Measurements from ENCODE around the gene RHOBTB1. TPM values are rescaled to one million over a fixed set of nuclear protein-coding genes. Genes with fewer than 3 reads are reported as not detected.

The RHOBTB1 gene
- total RNA-seq, 1 experiment from 2014 or later: 14.8 TPM

- DNase-seq (ENCODE audit: extremely low read depth, low read depth): no peak
Measured at GRCh38 chr10:60965696-60966095, 21.7 kb upstream of the RHOBTB1 start.

GRCh38 chr10:60964257-60965235, 20.6 kb upstream of the RHOBTB1 start:
- peak; percentile 86 for DNase-seq (ENCODE audit: extremely low read depth, low read depth)

GRCh38 chr10:60963441-60964256, 19.7 kb upstream of the RHOBTB1 start:
- DNase-seq (ENCODE audit: extremely low read depth, low read depth): no peak

GRCh38 chr10:60962946-60963345, 19.0 kb upstream of the RHOBTB1 start:
- DNase-seq (ENCODE audit: extremely low read depth, low read depth): no peak

GRCh38 chr10:60960913-60961312, 16.9 kb upstream of the RHOBTB1 start:
- no peak for DNase-seq (ENCODE audit: extremely low read depth, low read depth)

GRCh38 chr10:60960031-60960430, 16.0 kb upstream of the RHOBTB1 start:
- DNase-seq (ENCODE audit: extremely low read depth, low read depth): no peak

GRCh38 chr10:60958892-60959601, 15.1 kb upstream of the RHOBTB1 start:
- no peak for DNase-seq (ENCODE audit: extremely low read depth, low read depth)

- no peak for DNase-seq (ENCODE audit: extremely low read depth, low read depth)
Measured at GRCh38 chr10:60957667-60958221, 13.8 kb upstream of the RHOBTB1 start.

GRCh38 chr10:60955957-60956425, 12.0 kb upstream of the RHOBTB1 start:
- DNase-seq (ENCODE audit: extremely low read depth, low read depth): peak; percentile 65

GRCh38 chr10:60955316-60955715, 11.3 kb upstream of the RHOBTB1 start:
- DNase-seq (ENCODE audit: extremely low read depth, low read depth): no peak

- DNase-seq (ENCODE audit: extremely low read depth, low read depth): no peak
Measured at GRCh38 chr10:60954035-60954434, 10.1 kb upstream of the RHOBTB1 start.

GRCh38 chr10:60953420-60953819, 9.4 kb upstream of the RHOBTB1 start:
- no peak for DNase-seq (ENCODE audit: extremely low read depth, low read depth)

- DNase-seq (ENCODE audit: extremely low read depth, low read depth): no peak
Measured at GRCh38 chr10:60952846-60953220, 8.8 kb upstream of the RHOBTB1 start.

- no peak for DNase-seq (ENCODE audit: extremely low read depth, low read depth)
Measured at GRCh38 chr10:60952067-60952845, 8.3 kb upstream of the RHOBTB1 start.

- no peak for DNase-seq (ENCODE audit: extremely low read depth, low read depth)
Measured at GRCh38 chr10:60951272-60951724, 7.3 kb upstream of the RHOBTB1 start.

GRCh38 chr10:60950300-60950699, 6.3 kb upstream of the RHOBTB1 start:
- no peak for DNase-seq (ENCODE audit: extremely low read depth, low read depth)

GRCh38 chr10:60948851-60949250, 4.9 kb upstream of the RHOBTB1 start:
- no peak for DNase-seq (ENCODE audit: extremely low read depth, low read depth)

- no peak for DNase-seq (ENCODE audit: extremely low read depth, low read depth)
Measured at GRCh38 chr10:60944910-60945297, 919 bp upstream of the RHOBTB1 start.

- DNase-seq (ENCODE audit: extremely low read depth, low read depth): no peak
Measured at GRCh38 chr10:60943316-60944057, 498 bp downstream of the RHOBTB1 start.
